ENCODE measurements around the gene LMO4.

Gene LMO4

DNA sequence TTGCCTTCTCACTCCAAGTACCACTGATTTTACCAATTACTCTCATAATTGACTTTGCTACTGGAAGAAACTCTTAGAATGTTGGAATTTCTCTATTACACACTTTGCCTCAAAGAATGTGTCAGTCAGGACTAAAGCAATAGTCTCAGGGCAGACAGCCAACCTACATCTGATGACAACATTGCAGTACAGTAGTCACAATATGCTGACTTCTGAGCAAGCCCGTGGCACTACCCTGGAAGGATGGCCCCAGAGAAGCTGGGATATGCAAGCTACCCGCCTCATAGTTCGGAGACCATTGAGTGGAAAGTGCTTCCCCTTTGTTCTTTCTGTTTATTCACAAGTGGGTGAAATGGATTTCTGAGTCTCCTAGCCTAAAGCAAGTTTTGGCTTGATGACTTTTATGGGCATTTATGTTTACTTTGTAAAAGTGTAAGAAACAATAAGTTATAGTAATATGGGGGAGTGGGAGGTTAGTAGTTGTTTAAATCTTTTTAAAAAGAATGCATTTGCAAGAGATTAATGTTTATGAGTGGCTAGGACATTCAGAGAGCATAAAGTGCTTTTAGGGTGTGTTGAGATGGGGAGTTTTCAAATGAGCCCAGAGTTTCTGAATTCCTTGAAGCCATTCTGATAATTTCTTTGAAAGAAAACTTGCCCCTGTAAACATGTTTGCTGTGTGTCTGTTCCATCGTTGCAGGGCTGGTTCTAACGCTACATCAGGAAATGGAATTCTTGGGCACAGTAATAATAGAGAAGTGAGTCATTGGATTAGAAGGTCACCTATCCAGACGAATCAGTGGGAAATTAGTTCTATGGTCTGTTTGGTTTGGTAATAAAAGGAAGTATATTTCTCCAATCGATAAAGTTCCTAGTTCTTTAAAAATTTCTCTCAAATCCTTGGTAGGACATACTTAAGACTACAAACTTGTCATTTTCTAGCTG lies 63.8 kb downstream of the LMO4 start:
- H3K4me3 ChIP-seq (ENCODE audit: low read depth, low read length) = no peak overlapping the region

DNA sequence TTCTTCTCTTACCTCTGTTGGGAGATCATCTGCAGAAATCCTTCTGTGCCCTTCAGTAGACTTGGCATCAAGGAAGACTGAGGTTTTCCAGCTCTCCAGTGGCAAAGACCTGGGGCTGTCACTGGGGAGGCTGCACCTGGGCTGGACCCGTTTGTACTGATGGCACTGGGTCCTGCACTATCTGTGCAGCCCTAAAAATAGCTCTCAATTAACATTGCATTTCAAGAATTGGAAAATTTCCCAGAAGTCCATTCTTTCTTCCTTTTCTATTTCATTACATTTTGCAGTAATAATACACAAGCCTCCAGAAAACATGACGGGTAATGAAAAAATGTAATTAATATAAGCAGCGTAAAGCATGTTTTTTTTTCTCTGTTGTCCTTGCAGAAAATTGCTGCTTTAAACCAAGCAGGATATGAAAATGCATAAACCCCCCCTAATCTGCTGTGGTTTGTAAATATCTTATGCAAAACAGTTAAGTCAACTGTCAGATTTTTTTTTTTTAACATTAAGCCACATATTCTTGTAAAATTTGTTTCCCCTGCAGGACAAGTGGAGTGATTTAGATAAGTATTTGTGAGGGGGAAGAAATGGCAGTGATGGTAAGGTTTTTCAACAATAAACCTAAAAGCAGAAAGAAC lies 64.9 kb downstream of the LMO4 start:
- TF ChIP-seq, protein P1, sequence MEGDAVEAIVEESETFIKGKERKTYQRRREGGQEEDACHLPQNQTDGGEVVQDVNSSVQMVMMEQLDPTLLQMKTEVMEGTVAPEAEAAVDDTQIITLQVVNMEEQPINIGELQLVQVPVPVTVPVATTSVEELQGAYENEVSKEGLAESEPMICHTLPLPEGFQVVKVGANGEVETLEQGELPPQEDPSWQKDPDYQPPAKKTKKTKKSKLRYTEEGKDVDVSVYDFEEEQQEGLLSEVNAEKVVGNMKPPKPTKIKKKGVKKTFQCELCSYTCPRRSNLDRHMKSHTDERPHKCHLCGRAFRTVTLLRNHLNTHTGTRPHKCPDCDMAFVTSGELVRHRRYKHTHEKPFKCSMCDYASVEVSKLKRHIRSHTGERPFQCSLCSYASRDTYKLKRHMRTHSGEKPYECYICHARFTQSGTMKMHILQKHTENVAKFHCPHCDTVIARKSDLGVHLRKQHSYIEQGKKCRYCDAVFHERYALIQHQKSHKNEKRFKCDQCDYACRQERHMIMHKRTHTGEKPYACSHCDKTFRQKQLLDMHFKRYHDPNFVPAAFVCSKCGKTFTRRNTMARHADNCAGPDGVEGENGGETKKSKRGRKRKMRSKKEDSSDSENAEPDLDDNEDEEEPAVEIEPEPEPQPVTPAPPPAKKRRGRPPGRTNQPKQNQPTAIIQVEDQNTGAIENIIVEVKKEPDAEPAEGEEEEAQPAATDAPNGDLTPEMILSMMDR (IDR thresholded peaks at IDR 0.05; ENCODE audit: borderline replicate concordance, insufficient read depth, low read depth, low read length) = no peak
- no peak overlapping the region for H3K4me3 ChIP-seq (ENCODE audit: low read depth, low read length)

More for the DNA sequence above, 63.8 kb downstream of the LMO4 start:
- TF ChIP-seq, protein P1 (IDR thresholded peaks at IDR 0.05; ENCODE audit: borderline replicate concordance, insufficient read depth, low read depth, low read length) = no peak

DNA sequence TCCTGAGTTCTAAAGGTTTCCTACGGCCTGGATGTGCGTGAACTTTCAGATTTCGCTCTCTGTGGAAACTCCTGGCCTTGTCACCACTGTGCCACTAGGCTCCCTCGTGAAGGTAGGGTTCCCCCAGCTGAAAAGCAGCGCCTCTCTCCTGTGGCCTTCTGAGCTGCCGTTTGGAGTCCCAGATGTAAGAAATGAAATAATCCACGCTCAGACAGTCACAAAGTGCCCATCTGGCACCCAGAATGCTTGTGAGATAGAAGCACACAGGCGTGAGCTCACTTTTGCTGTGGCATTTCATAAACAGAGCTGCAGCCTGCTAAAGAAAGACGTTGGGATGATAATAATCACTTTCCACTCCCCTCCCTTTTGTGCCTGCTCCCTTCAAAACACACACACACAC lies 65.8 kb downstream of the LMO4 start:
- TF ChIP-seq, protein P1 (IDR thresholded peaks at IDR 0.05; ENCODE audit: borderline replicate concordance, insufficient read depth, low read depth, low read length) = no peak
- no peak overlapping the region for H3K4me3 ChIP-seq (ENCODE audit: low read depth, low read length)

- TF ChIP-seq, protein P1 (IDR thresholded peaks at IDR 0.05; ENCODE audit: borderline replicate concordance, insufficient read depth, low read depth, low read length) = no peak
- no peak overlapping the region for H3K4me3 ChIP-seq (ENCODE audit: low read depth, low read length)
These were observed 66.3 kb downstream of the LMO4 start for GRCh38 chr1:87394982-87395381.

Data from GM12875 (cell line).